RWPE1 (cell line): Measurements from ENCODE around the gene KLF7.

Experiments
- CTCF ChIA-PET: fragments of 350-600 bp; sonication (Branson Sonifier 250); formaldehyde crosslinking; extraction: SDS; loops from one replicate; lab custom pipeline; 2021; lab: Yijun Ruan, JAX
- POLR2A ChIA-PET: fragments of 400-600 bp; formaldehyde crosslinking; extraction: SDS; loops from one replicate; lab custom pipeline; 2020; ENCODE audit warnings: antibody characterized with exemption; ENCODE audit not compliant: low non-redundant PET; lab: Yijun Ruan, JAX
- DNase-seq: peaks from one replicate; pipeline ENCODE4 v3.0.0; 2012; ENCODE audit warnings: low spot score
- H3K27ac ChIP-seq: fragments of 450-650 bp; 2 replicates; pipeline ENCODE4 v1.5.1; 2017
- TF ChIP-seq, protein P1 (sequence below): fragments of 450-650 bp; conservative IDR thresholded peaks from 2 replicates; pipeline ENCODE4 v1.5.1; 2017; ENCODE audit warnings: low read depth, mild to moderate bottlenecking

Gene KLF7

DNA sequence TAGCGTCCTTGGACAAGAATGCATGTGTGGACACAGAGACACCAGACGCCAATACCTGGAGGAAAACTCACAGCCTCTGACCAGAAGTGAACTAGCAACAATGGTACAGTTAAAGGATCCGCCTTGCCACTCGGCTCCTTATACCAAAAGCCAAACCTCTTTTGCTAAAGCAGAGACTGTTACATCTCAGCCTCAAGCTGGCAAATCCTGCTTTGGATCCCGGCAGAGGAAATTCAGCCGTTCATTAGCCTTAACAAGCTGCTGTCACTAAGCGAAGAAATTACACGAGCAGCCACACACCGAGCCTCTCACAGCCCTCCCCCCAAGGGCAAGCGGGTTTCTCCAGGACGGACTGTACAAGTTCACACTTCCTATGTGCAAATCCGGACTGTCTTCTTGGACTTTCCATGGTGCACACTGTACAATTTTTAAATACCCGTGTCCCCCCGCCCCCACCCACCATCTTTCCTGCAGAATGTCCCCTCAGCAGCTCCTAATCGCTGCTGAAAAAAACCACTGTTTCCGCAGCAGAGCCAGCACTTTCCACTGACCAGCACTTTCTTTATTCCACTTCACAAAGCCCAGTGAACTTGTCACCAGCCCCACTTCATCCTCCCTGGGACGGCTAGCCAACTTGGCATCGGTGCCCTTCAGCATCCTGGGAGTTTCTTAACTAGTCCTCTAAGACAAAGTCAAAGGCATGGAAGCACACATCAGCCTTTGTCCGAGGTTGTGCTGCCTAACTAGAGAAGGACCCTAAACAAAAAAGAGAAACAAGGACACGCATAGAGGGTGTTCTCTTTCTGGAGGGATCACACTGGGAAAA lies 1.5 kb downstream of the KLF7 start:
- DNase-seq = no peak
- ChIA-PET POLR2A (interaction anchor here (1.0 kb wide), 1 partner anchor 244 kb away, joined by 4 read pairs; no protein-coding TSS in a partner anchor), CTCF (interaction anchor here (0.5 to 0.6 kb wide), 3 partner anchors 197 to 772 kb away, joined by 3 read pairs; no protein-coding TSS in a partner anchor)
- TF ChIP-seq, protein P1, sequence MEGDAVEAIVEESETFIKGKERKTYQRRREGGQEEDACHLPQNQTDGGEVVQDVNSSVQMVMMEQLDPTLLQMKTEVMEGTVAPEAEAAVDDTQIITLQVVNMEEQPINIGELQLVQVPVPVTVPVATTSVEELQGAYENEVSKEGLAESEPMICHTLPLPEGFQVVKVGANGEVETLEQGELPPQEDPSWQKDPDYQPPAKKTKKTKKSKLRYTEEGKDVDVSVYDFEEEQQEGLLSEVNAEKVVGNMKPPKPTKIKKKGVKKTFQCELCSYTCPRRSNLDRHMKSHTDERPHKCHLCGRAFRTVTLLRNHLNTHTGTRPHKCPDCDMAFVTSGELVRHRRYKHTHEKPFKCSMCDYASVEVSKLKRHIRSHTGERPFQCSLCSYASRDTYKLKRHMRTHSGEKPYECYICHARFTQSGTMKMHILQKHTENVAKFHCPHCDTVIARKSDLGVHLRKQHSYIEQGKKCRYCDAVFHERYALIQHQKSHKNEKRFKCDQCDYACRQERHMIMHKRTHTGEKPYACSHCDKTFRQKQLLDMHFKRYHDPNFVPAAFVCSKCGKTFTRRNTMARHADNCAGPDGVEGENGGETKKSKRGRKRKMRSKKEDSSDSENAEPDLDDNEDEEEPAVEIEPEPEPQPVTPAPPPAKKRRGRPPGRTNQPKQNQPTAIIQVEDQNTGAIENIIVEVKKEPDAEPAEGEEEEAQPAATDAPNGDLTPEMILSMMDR = no peak
- peak overlapping the region; percentile 98 for H3K27ac ChIP-seq

GRCh38 chr2:207163756-207164005 lies 2.1 kb downstream of the KLF7 start:
- ChIA-PET CTCF (interaction anchor here (0.5 kb wide), 1 partner anchor 197 kb away, joined by 3 read pairs; no protein-coding TSS in a partner anchor), POLR2A (no interaction called here)
- TF ChIP-seq, protein P1 = no peak
- H3K27ac ChIP-seq = peak overlapping the region; percentile 98
- no peak for DNase-seq

GRCh38 chr2:207163053-207163755 lies 2.5 kb downstream of the KLF7 start:
- ChIA-PET CTCF (interaction anchor here (0.7 to 0.9 kb wide), 2 partner anchors 21 to 191 kb away, joined by 3 read pairs; no protein-coding TSS in a partner anchor), POLR2A (no interaction called here)
- H3K27ac ChIP-seq = peak overlapping the region; percentile 98
- TF ChIP-seq, protein P1 = no peak
- peak; percentile 77 for DNase-seq

DNA sequence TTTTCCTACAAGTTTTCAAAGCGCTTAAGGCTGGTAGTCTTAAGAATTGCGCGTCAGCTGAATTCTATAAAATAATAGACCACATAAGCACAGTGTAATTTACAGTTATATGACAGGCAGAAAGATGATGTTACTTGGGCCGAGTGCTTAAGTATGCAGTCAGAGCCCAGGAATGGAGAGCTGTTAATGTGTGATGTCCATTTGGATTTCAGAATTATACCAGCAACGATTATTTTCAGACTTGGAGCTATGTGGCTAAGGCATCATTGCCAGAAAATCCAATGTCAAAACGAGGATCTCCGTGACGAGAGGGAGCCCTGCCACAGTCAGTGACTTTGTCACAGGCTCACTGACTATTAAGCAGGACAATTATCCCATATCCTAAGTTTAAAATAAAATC lies 3.4 kb downstream of the KLF7 start:
- no peak for DNase-seq
- POLR2A ChIA-PET = interaction anchor here (0.6 kb wide), 1 partner anchor 43 kb away, joined by 3 read pairs; no protein-coding TSS in a partner anchor
- TF ChIP-seq, protein P1 = no peak
- CTCF ChIA-PET = interaction anchor here (0.8 to 0.9 kb wide), 2 partner anchors 9 to 77 kb away, joined by 3 to 4 read pairs; no protein-coding TSS in a partner anchor
- no peak overlapping the region for H3K27ac ChIP-seq

DNA sequence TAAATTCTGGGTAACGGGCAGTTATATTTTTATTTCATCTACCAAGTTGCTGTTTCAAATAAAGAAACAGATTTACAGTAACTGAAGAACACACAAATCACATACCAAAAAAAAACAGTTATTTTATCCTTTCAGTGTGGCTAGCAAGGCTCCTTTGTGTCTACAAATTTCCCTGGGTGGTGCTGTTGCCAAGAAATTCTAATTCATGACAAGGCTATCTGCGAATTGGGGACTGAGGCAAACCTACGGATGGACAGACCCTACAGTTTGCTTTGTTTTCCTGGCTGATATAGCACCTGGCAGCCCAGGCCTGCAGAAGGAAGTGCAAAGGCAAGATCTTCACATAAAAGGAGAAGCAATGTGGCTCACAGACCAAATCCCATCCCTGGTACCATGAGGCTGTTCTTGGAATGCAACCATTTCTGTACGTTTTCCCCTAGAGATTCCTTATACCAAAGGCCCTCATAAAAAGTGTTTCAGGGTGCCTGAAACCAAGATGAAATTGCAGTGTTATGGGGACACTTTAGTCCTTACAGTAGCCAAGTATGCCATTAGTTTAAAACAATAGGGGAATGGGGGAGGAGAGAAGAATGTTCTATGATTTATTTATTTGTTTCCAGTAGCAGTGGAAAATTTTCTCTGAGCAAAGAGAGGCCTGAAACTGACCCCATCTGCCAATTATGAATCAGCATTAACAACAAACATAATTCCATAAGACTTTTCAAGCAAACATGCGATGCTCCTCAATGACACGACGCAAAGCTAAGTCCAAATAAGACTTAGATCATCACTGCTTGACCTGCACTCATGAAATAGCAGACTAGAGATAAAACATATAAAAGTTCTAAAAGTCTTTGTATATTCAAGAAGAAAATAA lies 4.3 kb downstream of the KLF7 start:
- H3K27ac ChIP-seq = no peak overlapping the region; the same call in 1 of the 2 replicates
- ChIA-PET POLR2A (no interaction called here), CTCF (interaction anchor here (0.8 to 0.9 kb wide), 2 partner anchors 8 to 78 kb away, joined by 3 to 4 read pairs; no protein-coding TSS in a partner anchor)
- TF ChIP-seq, protein P1 = no peak
- DNase-seq = no peak
